HEK293 (cell line): Measurements from ENCODE around the gene NF2.

Experiments used
- CTCF ChIA-PET: fragments of 350-600 bp; formaldehyde crosslinking; extraction: SDS; loops from one replicate; lab custom pipeline; 2021; ENCODE audit warnings: antibody characterized with exemption; lab: Yijun Ruan, JAX
- POLR2A ChIA-PET: fragments of 300-600 bp; formaldehyde crosslinking; extraction: SDS; loops from one replicate; lab custom pipeline; 2020; ENCODE audit warnings: antibody characterized with exemption, inconsistent platforms; lab: Yijun Ruan, JAX
- H3K27ac ChIP-seq: fragments of 200-500 bp; sonication (Bioruptor generic); 2 replicates; pipeline ENCODE4 v1.5.1; 2014; ENCODE audit warnings: low read depth, low read length, control low read depth, inconsistent platforms; ENCODE audit errors: extremely low read depth
- H3K36me3 ChIP-seq, 2 experiments: fragments of 200-500 bp in 1 of 2; sonication (Bioruptor generic) in 1 of 2; 1 replicate in 1 of 2; 2 replicates in 1 of 2; pipeline ENCODE4 v1.5.1; 2014 to 2017; ENCODE audit warnings: inconsistent platforms in 2 of 2, low read length in 2 of 2; ENCODE audit not compliant: control insufficient read depth in 2 of 2, insufficient read depth in 1 of 2
- H3K4me1 ChIP-seq: fragments of 200-500 bp; sonication (Bioruptor generic); 2 replicates; pipeline ENCODE4 v1.5.1; 2014; ENCODE audit warnings: mild to moderate bottlenecking, low read length, inconsistent platforms; ENCODE audit not compliant: control insufficient read depth, insufficient read depth
- H3K4me3 ChIP-seq: 2 replicates; pipeline ENCODE4 v1.5.1; 2011; ENCODE audit warnings: low read depth, mild to moderate bottlenecking, control low read depth, low read length, moderate library complexity
- H3K9me3 ChIP-seq: fragments of 200-500 bp; sonication (Bioruptor generic); 2 replicates; pipeline ENCODE4 v1.5.1; 2014; ENCODE audit warnings: low read depth, low read length, inconsistent platforms; ENCODE audit not compliant: control insufficient read depth, insufficient read depth
- FEZF1 ChIP-seq: fragments of 450-650 bp; formaldehyde crosslinking; IDR thresholded peaks from 2 replicates; pipeline ENCODE4 v1.5.1; 2016; ENCODE audit warnings: missing biosample characterization, missing genetic modification characterization
- GLIS1 ChIP-seq: fragments of 450-650 bp; formaldehyde crosslinking; IDR thresholded peaks from 2 replicates; pipeline ENCODE4 v1.5.1; 2016; ENCODE audit warnings: missing biosample characterization, missing genetic modification characterization
- KLF1 ChIP-seq: fragments of 450-650 bp; formaldehyde crosslinking; IDR thresholded peaks from 2 replicates; pipeline ENCODE4 v1.5.1; 2016; ENCODE audit warnings: missing biosample characterization, missing genetic modification characterization
- KLF10 ChIP-seq: fragments of 450-650 bp; IDR thresholded peaks from 2 replicates; pipeline ENCODE4 v1.5.1; 2018; ENCODE audit warnings: missing biosample characterization, mild to moderate bottlenecking, missing genetic modification characterization
- PRDM2 ChIP-seq: fragments of 450-650 bp; formaldehyde crosslinking; IDR thresholded peaks from 2 replicates; pipeline ENCODE4 v1.5.1; 2016; ENCODE audit warnings: missing biosample characterization, missing genetic modification characterization, borderline replicate concordance
- SALL2 ChIP-seq: fragments of 450-650 bp; formaldehyde crosslinking; IDR thresholded peaks from 2 replicates; pipeline ENCODE4 v1.5.0; 2017; ENCODE audit warnings: missing biosample characterization, mild to moderate bottlenecking, missing genetic modification characterization, borderline replicate concordance
- SCRT1 ChIP-seq: fragments of 450-650 bp; formaldehyde crosslinking; IDR thresholded peaks from 2 replicates; pipeline ENCODE4 v1.5.1; 2016; ENCODE audit warnings: missing biosample characterization, missing genetic modification characterization, borderline replicate concordance
- ZBTB21 ChIP-seq: fragments of 450-650 bp; formaldehyde crosslinking; IDR thresholded peaks from 2 replicates; pipeline ENCODE4 v1.5.1; 2017; ENCODE audit warnings: missing biosample characterization, missing genetic modification characterization
- ZFP41 ChIP-seq: fragments of 450-650 bp; formaldehyde crosslinking; IDR thresholded peaks from 2 replicates; pipeline ENCODE4 v1.5.1; 2016; ENCODE audit warnings: missing biosample characterization, missing genetic modification characterization, borderline replicate concordance
- ZIC2 ChIP-seq: fragments of 450-650 bp; formaldehyde crosslinking; IDR thresholded peaks from 2 replicates; pipeline ENCODE4 v1.5.1; 2016; ENCODE audit warnings: missing biosample characterization, missing genetic modification characterization
- ZNF16 ChIP-seq: fragments of 450-650 bp; formaldehyde crosslinking; IDR thresholded peaks from 2 replicates; pipeline ENCODE4 v1.5.1; 2016; ENCODE audit warnings: low read depth, missing biosample characterization, missing genetic modification characterization
- ZNF223 ChIP-seq: fragments of 450-650 bp; formaldehyde crosslinking; IDR thresholded peaks from 2 replicates; pipeline ENCODE4 v1.5.1; 2016; ENCODE audit warnings: missing biosample characterization, missing genetic modification characterization
- ZNF248 ChIP-seq: fragments of 450-650 bp; formaldehyde crosslinking; IDR thresholded peaks from 2 replicates; pipeline ENCODE4 v1.5.1; 2017; ENCODE audit warnings: missing biosample characterization, missing genetic modification characterization
- ZNF341 ChIP-seq: fragments of 450-650 bp; formaldehyde crosslinking; IDR thresholded peaks from 2 replicates; pipeline ENCODE4; 2016; ENCODE audit warnings: low read depth, missing biosample characterization, missing genetic modification characterization
- ZNF398 ChIP-seq: fragments of 450-650 bp; formaldehyde crosslinking; IDR thresholded peaks from 2 replicates; pipeline ENCODE4 v1.5.1; 2017; ENCODE audit warnings: missing biosample characterization, missing genetic modification characterization
- ZNF426 ChIP-seq: fragments of 450-650 bp; formaldehyde crosslinking; IDR thresholded peaks from 2 replicates; pipeline ENCODE4 v1.5.1; 2017; ENCODE audit warnings: missing biosample characterization, missing genetic modification characterization, mild to moderate bottlenecking, inconsistent platforms, moderate library complexity
- ZNF433 ChIP-seq: fragments of 450-650 bp; formaldehyde crosslinking; IDR thresholded peaks from 2 replicates; pipeline ENCODE4 v1.5.1; 2016; ENCODE audit warnings: missing biosample characterization, missing genetic modification characterization, low read depth
- ZNF473 ChIP-seq: fragments of 450-650 bp; formaldehyde crosslinking; IDR thresholded peaks from 2 replicates; pipeline ENCODE4 v1.5.1; 2017; ENCODE audit warnings: missing biosample characterization, missing genetic modification characterization
- ZNF664 ChIP-seq: fragments of 450-650 bp; formaldehyde crosslinking; IDR thresholded peaks from 2 replicates; pipeline ENCODE4 v1.5.1; 2016; ENCODE audit warnings: missing biosample characterization, missing genetic modification characterization
- ZNF677 ChIP-seq: fragments of 450-650 bp; IDR thresholded peaks from 2 replicates; pipeline ENCODE4 v1.5.0; 2018; ENCODE audit warnings: missing biosample characterization, mild to moderate bottlenecking, missing genetic modification characterization, moderate library complexity
- ZNF785 ChIP-seq: fragments of 450-650 bp; formaldehyde crosslinking; IDR thresholded peaks from 2 replicates; pipeline ENCODE4 v1.5.1; 2016; ENCODE audit warnings: missing biosample characterization, missing genetic modification characterization
- TF ChIP-seq, protein P1 (sequence below): fragments of 450-650 bp; formaldehyde crosslinking; IDR thresholded peaks from 2 replicates; pipeline ENCODE4 v1.5.1; 2016; ENCODE audit warnings: missing biosample characterization, missing genetic modification characterization
- TF ChIP-seq, protein P2 (sequence below): fragments of 450-650 bp; formaldehyde crosslinking; IDR thresholded peaks from 2 replicates; pipeline ENCODE4 v1.5.1; 2016; ENCODE audit warnings: missing biosample characterization, missing genetic modification characterization

NF2 gene

GRCh38 chr22:29670626-29671025 is 67.2 kb downstream of the NF2 start:
- Histone ChIP-seq H3K4me3 (no peak overlapping the region), H3K4me1 (no peaks in the 10 kb centered on the region), H3K9me3 (no peaks in the 10 kb centered on the region), H3K27ac (no peak overlapping the region), H3K36me3 (peaks cover 48 to 81% of the 10 kb centered on the region in 2 experiments)
- ChIA-PET POLR2A (no interaction called here), CTCF (interaction anchor here (0.7 to 2.5 kb wide), 7 partner anchors 9 to 617 kb away, joined by 3 to 9 read pairs (median 3); no protein-coding TSS in a partner anchor)
- no peak for TF ChIP-seq ZNF248 (tag by site-specific recombination)
- TF ChIP-seq ZNF473 (tag by site-specific recombination): no peak
- TF ChIP-seq, protein P1, sequence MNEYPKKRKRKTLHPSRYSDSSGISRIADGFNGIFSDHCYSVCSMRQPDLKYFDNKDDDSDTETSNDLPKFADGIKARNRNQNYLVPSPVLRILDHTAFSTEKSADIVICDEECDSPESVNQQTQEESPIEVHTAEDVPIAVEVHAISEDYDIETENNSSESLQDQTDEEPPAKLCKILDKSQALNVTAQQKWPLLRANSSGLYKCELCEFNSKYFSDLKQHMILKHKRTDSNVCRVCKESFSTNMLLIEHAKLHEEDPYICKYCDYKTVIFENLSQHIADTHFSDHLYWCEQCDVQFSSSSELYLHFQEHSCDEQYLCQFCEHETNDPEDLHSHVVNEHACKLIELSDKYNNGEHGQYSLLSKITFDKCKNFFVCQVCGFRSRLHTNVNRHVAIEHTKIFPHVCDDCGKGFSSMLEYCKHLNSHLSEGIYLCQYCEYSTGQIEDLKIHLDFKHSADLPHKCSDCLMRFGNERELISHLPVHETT: no peak
- no peak for TF ChIP-seq PRDM2
- peak; percentile 59 for TF ChIP-seq GLIS1 (tag by site-specific recombination)
- peak; percentile 86 for TF ChIP-seq ZNF341
- no peak for TF ChIP-seq ZNF433 (tag by site-specific recombination)
- TF ChIP-seq ZNF426 (tag by site-specific recombination): no peak
- no peak for TF ChIP-seq ZFP41 (tag by site-specific recombination)
- TF ChIP-seq ZNF664 (tag by site-specific recombination): no peak
- no peak for TF ChIP-seq ZNF398 (tag by site-specific recombination)
- no peak for TF ChIP-seq KLF1 (tag by site-specific recombination)
- TF ChIP-seq ZNF223 (tag by site-specific recombination): no peak
- TF ChIP-seq FEZF1 (tag by site-specific recombination): no peak
- TF ChIP-seq ZNF677 (tag by site-specific recombination): no peak
- peak; percentile 94 for TF ChIP-seq ZIC2 (tag by site-specific recombination)
- TF ChIP-seq ZNF16: no peak
- TF ChIP-seq ZBTB21 (tag by site-specific recombination): no peak
- TF ChIP-seq SCRT1 (tag by site-specific recombination): no peak
- no peak for TF ChIP-seq KLF10
- TF ChIP-seq SALL2: no peak
- TF ChIP-seq ZNF785: no peak
- TF ChIP-seq, protein P2, sequence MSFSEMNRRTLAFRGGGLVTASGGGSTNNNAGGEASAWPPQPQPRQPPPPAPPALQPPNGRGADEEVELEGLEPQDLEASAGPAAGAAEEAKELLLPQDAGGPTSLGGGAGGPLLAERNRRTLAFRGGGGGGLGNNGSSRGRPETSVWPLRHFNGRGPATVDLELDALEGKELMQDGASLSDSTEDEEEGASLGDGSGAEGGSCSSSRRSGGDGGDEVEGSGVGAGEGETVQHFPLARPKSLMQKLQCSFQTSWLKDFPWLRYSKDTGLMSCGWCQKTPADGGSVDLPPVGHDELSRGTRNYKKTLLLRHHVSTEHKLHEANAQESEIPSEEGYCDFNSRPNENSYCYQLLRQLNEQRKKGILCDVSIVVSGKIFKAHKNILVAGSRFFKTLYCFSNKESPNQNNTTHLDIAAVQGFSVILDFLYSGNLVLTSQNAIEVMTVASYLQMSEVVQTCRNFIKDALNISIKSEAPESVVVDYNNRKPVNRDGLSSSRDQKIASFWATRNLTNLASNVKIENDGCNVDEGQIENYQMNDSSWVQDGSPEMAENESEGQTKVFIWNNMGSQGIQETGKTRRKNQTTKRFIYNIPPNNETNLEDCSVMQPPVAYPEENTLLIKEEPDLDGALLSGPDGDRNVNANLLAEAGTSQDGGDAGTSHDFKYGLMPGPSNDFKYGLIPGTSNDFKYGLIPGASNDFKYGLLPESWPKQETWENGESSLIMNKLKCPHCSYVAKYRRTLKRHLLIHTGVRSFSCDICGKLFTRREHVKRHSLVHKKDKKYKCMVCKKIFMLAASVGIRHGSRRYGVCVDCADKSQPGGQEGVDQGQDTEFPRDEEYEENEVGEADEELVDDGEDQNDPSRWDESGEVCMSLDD (tag by site-specific recombination): no peak
